ENCODE results near the gene ZAR1L. TPM values are rescaled to one million over a fixed set of nuclear protein-coding genes. Genes with fewer than 3 reads are reported as not detected.

The ZAR1L gene
- total RNA-seq, 2 experiments from 2014 or later = not detected

DNA sequence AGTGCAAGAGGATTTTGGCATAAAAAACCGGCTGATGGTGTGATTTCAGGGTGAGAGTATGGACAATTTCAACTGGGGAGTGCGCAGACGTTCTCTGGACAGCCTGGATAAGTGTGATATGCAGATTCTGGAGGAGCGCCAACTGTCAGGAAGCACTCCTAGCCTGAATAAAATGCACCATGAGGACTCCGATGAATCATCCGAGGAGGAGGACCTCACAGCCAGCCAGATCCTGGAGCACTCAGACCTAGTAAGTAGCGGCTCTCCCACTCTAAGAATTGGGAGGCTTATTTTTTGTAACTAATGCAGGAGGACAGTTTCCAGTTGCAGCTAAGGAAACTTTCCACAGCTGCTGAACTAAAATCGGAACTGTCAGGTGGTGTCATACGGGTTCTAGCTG lies 53.6 kb downstream of the ZAR1L start:
- no peak for DNase-seq
- H3K9me3 Mint-ChIP-seq (ENCODE audit: low read depth) = no peaks in the 10 kb centered on the region
- peaks cover 23% of the 10 kb centered on the region for H3K27me3 Mint-ChIP-seq
- H3K4me3 Mint-ChIP-seq = no peak overlapping the region
- CTCF ChIA-PET = no interaction called here
- no peaks in the 10 kb centered on the region for H3K36me3 Mint-ChIP-seq
- ATAC-seq = no peak
- H3K4me1 Mint-ChIP-seq = no peaks in the 10 kb centered on the region
- H3K27ac Mint-ChIP-seq = no peak overlapping the region

DNA sequence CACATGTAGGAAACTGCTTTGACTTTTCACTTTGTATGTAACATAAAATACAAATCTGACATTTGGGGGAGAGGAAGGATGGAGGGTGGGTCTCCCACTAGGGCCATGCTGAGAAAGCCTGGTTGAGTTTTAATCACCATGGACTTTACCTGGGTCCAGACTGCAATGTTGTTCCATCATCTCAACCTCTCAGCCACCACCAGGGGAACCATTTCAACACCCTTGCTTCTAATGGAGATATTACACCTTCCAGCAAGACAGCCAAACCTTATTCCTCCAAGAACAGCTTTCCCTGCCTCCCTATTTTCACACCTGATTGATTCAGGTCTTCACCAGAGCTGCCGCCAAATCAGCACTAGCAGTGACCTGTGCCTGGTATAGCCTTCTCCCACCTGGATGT lies 56.0 kb downstream of the ZAR1L start:
- H3K27me3 Mint-ChIP-seq = peaks cover 37% of the 10 kb centered on the region
- DNase-seq (no peak), ATAC-seq (no peak)
- no peaks in the 10 kb centered on the region for H3K4me1 Mint-ChIP-seq
- CTCF ChIA-PET = no interaction called here
- no peak overlapping the region for H3K4me3 Mint-ChIP-seq
- no peak overlapping the region for H3K27ac Mint-ChIP-seq
- no peaks in the 10 kb centered on the region for H3K36me3 Mint-ChIP-seq
- no peaks in the 10 kb centered on the region for H3K9me3 Mint-ChIP-seq (ENCODE audit: low read depth)

DNA sequence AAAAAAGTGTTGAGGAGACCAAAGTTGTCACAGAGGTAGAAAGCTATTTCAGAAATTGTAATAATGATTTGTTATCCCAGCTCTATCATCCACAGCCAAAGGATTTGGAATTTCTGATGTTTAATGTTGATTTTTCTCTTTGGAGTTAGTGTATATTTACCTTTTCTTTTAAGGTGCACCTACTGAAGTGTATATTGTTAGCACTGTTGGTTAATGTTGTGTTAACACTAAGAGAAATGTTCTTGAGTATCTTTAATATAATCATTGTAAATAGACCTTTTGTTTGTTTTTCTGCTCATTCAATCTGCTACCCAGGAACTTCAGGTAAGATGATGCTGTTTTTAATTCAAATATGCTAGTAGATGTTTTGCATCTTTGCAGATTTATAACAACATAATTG lies 57.5 kb downstream of the ZAR1L start:
- no peak for DNase-seq
- no peaks in the 10 kb centered on the region for H3K9me3 Mint-ChIP-seq (ENCODE audit: low read depth)
- H3K27ac Mint-ChIP-seq = no peak overlapping the region
- H3K27me3 Mint-ChIP-seq = peaks cover 37% of the 10 kb centered on the region
- H3K4me3 Mint-ChIP-seq = no peak overlapping the region
- CTCF ChIA-PET = no interaction called here
- ATAC-seq = no peak
- no peaks in the 10 kb centered on the region for H3K4me1 Mint-ChIP-seq
- H3K36me3 Mint-ChIP-seq = no peaks in the 10 kb centered on the region

GRCh38 chr13:32256243-32256642 lies 58.9 kb downstream of the ZAR1L start:
- Mint-ChIP-seq H3K27ac (no peak overlapping the region), H3K4me3 (no peak overlapping the region), H3K27me3 (peaks cover 37% of the 10 kb centered on the region), H3K9me3 (ENCODE audit: low read depth) (no peaks in the 10 kb centered on the region), H3K4me1 (no peaks in the 10 kb centered on the region), H3K36me3 (no peaks in the 10 kb centered on the region)
- DNase-seq (no peak), ATAC-seq (no peak)
- CTCF ChIA-PET = no interaction called here

GRCh38 chr13:32255724-32256109 lies 59.4 kb downstream of the ZAR1L start:
- no peaks in the 10 kb centered on the region for H3K9me3 Mint-ChIP-seq (ENCODE audit: low read depth)
- H3K4me1 Mint-ChIP-seq = no peaks in the 10 kb centered on the region
- no peak overlapping the region for H3K27ac Mint-ChIP-seq
- peaks cover 37% of the 10 kb centered on the region for H3K27me3 Mint-ChIP-seq
- CTCF ChIA-PET = no interaction called here
- ATAC-seq = no peak
- H3K36me3 Mint-ChIP-seq = no peaks in the 10 kb centered on the region
- no peak for DNase-seq
- no peak overlapping the region for H3K4me3 Mint-ChIP-seq

DNA sequence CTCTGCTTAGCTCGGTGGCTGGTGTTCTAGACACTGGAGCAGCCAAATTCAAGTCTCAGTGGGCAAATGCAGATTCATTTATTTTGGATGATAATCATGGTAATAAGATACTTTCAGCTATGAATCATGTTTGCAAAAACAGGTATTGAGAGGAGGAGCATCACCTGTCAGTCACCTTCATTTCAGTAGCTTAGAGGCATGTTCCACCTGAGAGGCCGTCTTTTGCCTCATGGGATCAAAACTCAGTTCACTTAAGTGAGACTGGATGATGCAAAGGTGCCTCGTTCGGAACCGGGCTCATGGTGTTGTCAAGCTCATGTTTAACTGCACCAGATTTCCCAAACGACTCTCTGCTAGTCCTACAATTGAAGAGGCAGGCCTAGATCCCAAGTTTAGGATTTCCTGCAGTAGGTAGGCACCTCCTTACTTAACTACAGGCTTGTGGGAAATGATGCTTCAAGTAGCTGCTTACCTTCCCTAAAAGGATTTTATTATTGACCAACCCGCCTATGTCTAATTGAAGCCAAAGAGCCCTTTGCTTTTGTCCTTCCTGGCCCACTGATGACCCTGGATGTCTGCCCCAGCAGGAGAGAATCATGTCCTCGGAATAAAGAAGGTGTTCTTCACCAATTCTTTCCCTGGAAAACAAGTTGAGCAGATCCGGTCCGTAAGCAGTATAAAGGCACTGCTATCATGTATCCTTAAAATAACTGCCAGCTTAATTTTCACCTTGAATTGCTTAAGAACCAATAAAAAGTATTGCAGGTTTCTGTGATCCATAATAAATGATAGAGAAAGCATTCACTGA lies 60.0 kb downstream of the ZAR1L start:
- CTCF ChIA-PET = interaction anchor here (0.8 to 1.0 kb wide), 2 partner anchors 16 to 122 kb away, joined by 3 read pairs; no protein-coding TSS in a partner anchor
- no peaks in the 10 kb centered on the region for H3K9me3 Mint-ChIP-seq (ENCODE audit: low read depth)

GRCh38 chr13:32254416-32254815 lies 60.7 kb downstream of the ZAR1L start:
- ATAC-seq (no peak), DNase-seq (no peak)
- peaks cover 3% of the 10 kb centered on the region for H3K4me1 Mint-ChIP-seq
- H3K9me3 Mint-ChIP-seq (ENCODE audit: low read depth) = no peaks in the 10 kb centered on the region
- no peak overlapping the region for H3K4me3 Mint-ChIP-seq
- CTCF ChIA-PET = interaction anchor here (0.8 to 1.0 kb wide), 2 partner anchors 15 to 123 kb away, joined by 3 read pairs; no protein-coding TSS in a partner anchor
- peaks cover 34% of the 10 kb centered on the region for H3K27me3 Mint-ChIP-seq
- no peaks in the 10 kb centered on the region for H3K36me3 Mint-ChIP-seq
- H3K27ac Mint-ChIP-seq = no peak overlapping the region

More for the DNA sequence above, 60.0 kb downstream of the ZAR1L start:
- Mint-ChIP-seq H3K4me3 (no peak overlapping the region), H3K36me3 (no peaks in the 10 kb centered on the region), H3K27ac (no peak overlapping the region), H3K4me1 (no peaks in the 10 kb centered on the region), H3K27me3 (peaks cover 37% of the 10 kb centered on the region)
- DNase-seq = no peak
- ATAC-seq = no peak

DNA sequence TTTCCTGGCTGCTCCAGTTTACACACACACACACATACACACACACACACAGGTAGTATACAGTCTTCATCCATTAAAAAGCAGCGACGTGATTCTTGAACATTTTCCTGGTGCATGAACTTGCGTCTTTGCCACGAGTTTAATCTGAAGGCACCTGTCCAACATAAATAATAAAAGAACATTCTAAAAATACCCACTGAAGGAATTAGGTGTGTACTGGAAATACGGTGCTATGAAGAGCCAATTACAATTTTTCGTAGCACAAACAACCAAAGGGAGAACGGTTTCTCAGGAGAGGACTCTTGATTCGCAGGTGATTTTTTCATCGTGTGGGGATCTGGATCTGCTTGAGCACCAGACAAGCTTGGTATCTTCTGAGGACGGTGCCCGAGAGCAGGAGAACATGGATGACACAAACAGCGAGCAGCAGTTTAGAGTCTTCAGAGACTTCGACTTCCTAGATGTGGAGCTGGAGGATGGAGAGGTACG lies 61.2 kb downstream of the ZAR1L start:
- H3K27ac Mint-ChIP-seq = no peak overlapping the region
- H3K27me3 Mint-ChIP-seq = peaks cover 29% of the 10 kb centered on the region
- H3K36me3 Mint-ChIP-seq = no peaks in the 10 kb centered on the region
- H3K4me3 Mint-ChIP-seq = no peak overlapping the region
- CTCF ChIA-PET = interaction anchor here (1.0 kb wide), 1 partner anchor 15 kb away, joined by 3 read pairs; no protein-coding TSS in a partner anchor
- ATAC-seq (no peak), DNase-seq (no peak)
- peaks cover 3% of the 10 kb centered on the region for H3K4me1 Mint-ChIP-seq
- no peaks in the 10 kb centered on the region for H3K9me3 Mint-ChIP-seq (ENCODE audit: low read depth)

Other genes with a start within 250 kb of the ZAR1L start
- 10 to 100 TPM; 25.1 to 37.8 TPM for gene BRCA2, start 145 bp upstream of the ZAR1L start, total RNA-seq
- gene N4BP2L1, start 112.8 kb upstream of the ZAR1L start, total RNA-seq = 10 to 100 TPM; 24.8 to 29.7 TPM
- gene N4BP2L2, start 223.4 kb upstream of the ZAR1L start, total RNA-seq = 100 to 1,000 TPM in 1 of 2 experiments, 10 to 100 TPM in 1; 87.9 to 112 TPM

Measured in activated CD8-positive, alpha-beta memory T cell treated with anti-CD3 and anti-CD28 coated beads, Interleukin-2, amount 10 ng/mL, durations not matched to agents 7 days and 5 days (primary cell).